Upper lobe of right lung (tissue), 1 donor: ENCODE results near the gene PTCSC3. TPM values are rescaled to one million over a fixed set of nuclear protein-coding genes. Genes with fewer than 3 reads are reported as not detected.
"Not testable (repeated sequence)": the region's sequence is repeated elsewhere in the genome, so short reads cannot be mapped to it uniquely, and the experiment has no call there.

ENCODE experiments used
- ATAC-seq: fragments of 200-7000 bp; cut with Tn5 transposase; one replicate; pipeline ENCODE4 v1.9.1; 2020; ENCODE audit warnings: mild to moderate bottlenecking, moderate library complexity
- DNase-seq: peaks from one replicate; pipeline ENCODE4 v3.0.0-alpha.2; 2020
- H3K27ac ChIP-seq: fragments of 200-600 bp; one replicate; pipeline ENCODE4 v1.8.0; 2022
- H3K27me3 ChIP-seq: fragments of 200-600 bp; one replicate; pipeline ENCODE4 v1.8.0; 2022; ENCODE audit warnings: mild to moderate bottlenecking
- H3K36me3 ChIP-seq: fragments of 200-600 bp; one replicate; pipeline ENCODE4 v1.8.0; 2022
- H3K4me1 ChIP-seq: fragments of 200-600 bp; one replicate; pipeline ENCODE4 v1.8.0; 2022
- H3K4me3 ChIP-seq: fragments of 200-600 bp; one replicate; pipeline ENCODE4 v1.8.0; 2022; ENCODE audit warnings: mild to moderate bottlenecking
- H3K9me3 ChIP-seq: fragments of 200-600 bp; one replicate; pipeline ENCODE4 v1.8.0; 2022
- CTCF ChIP-seq: fragments of 200-600 bp; IDR thresholded peaks from one replicate; pipeline ENCODE4 v1.8.0; 2022; ENCODE audit warnings: antibody characterized with exemption
- intact Hi-C: fragments of 100-400 bp; cut with DNase I; formaldehyde crosslinking; loops from one replicate; pipeline ENCODE4 v1.11.0; 2022
- total RNA-seq: library from RNA; stranded (reverse); fragmentation: NEBNext Ultra II Directional; extraction: Animal tissue kit (Norgen Biotek cat#: 25700); gene quantifications from one replicate; pipeline ENCODE4 v1.2.1, GENCODE V29; 2021
- donor health status: DM: no; HTN: yes; CAD: no; lungs with severe emphysema.

PTCSC3 gene
- total RNA-seq, 1 donor from 2014 or later = 2.8 TPM

DNA sequence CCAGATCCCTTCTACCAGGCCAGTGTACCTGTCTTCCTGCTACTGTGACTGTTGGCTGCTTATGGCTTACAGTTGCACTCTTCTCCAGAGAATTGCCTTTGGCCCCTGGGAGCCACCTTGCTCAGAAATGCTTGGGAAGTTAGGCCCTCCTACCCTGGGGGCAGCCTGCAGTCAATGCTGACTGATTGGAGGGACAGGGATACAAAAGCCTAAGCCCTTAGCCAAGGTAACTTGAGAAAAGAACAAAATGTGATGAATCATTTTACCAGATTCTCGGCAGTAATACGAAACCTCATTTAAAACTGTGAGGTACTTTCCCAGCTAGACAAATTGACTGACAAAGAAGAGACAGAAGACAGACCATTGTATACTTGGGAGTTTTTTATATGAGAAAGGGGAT is 47.3 kb downstream of the PTCSC3 start:
- DNase-seq (no peak), ATAC-seq (no peak)
- no peaks in the 10 kb centered on the region for H3K36me3 ChIP-seq
- no peaks in the 10 kb centered on the region for H3K27me3 ChIP-seq
- intact Hi-C loops = no loop called here
- no peaks in the 10 kb centered on the region for H3K9me3 ChIP-seq
- H3K27ac ChIP-seq = no peak overlapping the region
- no peak for TF ChIP-seq CTCF
- no peaks in the 10 kb centered on the region for H3K4me1 ChIP-seq
- H3K4me3 ChIP-seq = no peak overlapping the region

DNA sequence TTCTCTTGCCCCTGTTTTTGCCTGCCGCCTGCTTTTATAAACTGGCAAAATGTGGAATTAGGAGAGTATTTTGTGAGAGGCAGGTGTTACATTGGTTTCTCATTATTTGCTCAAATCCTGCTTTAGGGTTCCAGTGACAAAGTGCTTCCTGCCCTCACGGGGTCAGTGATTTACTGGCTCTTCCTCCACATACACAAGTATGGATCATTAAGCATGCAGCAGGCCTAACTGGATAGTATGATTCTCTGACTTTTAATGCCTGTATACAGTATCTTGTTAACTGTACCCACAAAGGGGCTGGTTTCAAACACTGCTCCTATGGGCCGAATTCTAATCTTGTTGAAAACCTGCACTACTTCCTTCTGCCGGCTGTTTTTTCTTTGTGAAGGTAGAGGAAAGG is 63.2 kb downstream of the PTCSC3 start:
- intact Hi-C loops = no loop called here
- no peak for TF ChIP-seq CTCF
- H3K36me3 ChIP-seq = no peaks in the 10 kb centered on the region

GRCh38 chr14:36111822-36112583 is 64.5 kb downstream of the PTCSC3 start:
- DNase-seq = no peak
- no peak for TF ChIP-seq CTCF
- intact Hi-C loops = no loop called here
- no peaks in the 10 kb centered on the region for H3K4me1 ChIP-seq
- no peak for ATAC-seq
- H3K36me3 ChIP-seq = no peaks in the 10 kb centered on the region
- no peak overlapping the region for H3K27ac ChIP-seq
- no peak overlapping the region for H3K4me3 ChIP-seq
- H3K9me3 ChIP-seq = no peaks in the 10 kb centered on the region
- no peaks in the 10 kb centered on the region for H3K27me3 ChIP-seq

More for the DNA sequence above, 63.2 kb downstream of the PTCSC3 start:
- H3K27me3 ChIP-seq = no peaks in the 10 kb centered on the region
- H3K27ac ChIP-seq = no peak overlapping the region
- ATAC-seq = no peak
- no peaks in the 10 kb centered on the region for H3K9me3 ChIP-seq
- H3K4me3 ChIP-seq = no peak overlapping the region
- DNase-seq = no peak
- no peaks in the 10 kb centered on the region for H3K4me1 ChIP-seq

- intact Hi-C loops = no loop called here
- ATAC-seq (peak; percentile 93), DNase-seq (no peak)
- H3K9me3 ChIP-seq = no peaks in the 10 kb centered on the region
- H3K27me3 ChIP-seq = no peaks in the 10 kb centered on the region
- no peaks in the 10 kb centered on the region for H3K36me3 ChIP-seq
- no peaks in the 10 kb centered on the region for H3K4me1 ChIP-seq
- no peak for TF ChIP-seq CTCF
- no peak overlapping the region for H3K27ac ChIP-seq
- no peak overlapping the region for H3K4me3 ChIP-seq
These were observed 71.1 kb downstream of the PTCSC3 start for GRCh38 chr14:36105401-36105800.

GRCh38 chr14:36104258-36104657 is 72.3 kb downstream of the PTCSC3 start:
- H3K27me3 ChIP-seq, H3K4me1 ChIP-seq, H3K36me3 ChIP-seq, H3K4me3 ChIP-seq, ATAC-seq, H3K27ac ChIP-seq, DNase-seq, intact Hi-C loops, H3K9me3 ChIP-seq: not testable (repeated sequence)

GRCh38 chr14:36099619-36100018 is 76.9 kb downstream of the PTCSC3 start:
- no peaks in the 10 kb centered on the region for H3K9me3 ChIP-seq
- intact Hi-C loops = no loop called here
- no peak overlapping the region for H3K27ac ChIP-seq
- ATAC-seq = no peak
- TF ChIP-seq CTCF = no peak
- DNase-seq = no peak
- H3K4me1 ChIP-seq = no peaks in the 10 kb centered on the region
- no peaks in the 10 kb centered on the region for H3K27me3 ChIP-seq
- H3K4me3 ChIP-seq = no peak overlapping the region
- H3K36me3 ChIP-seq = no peaks in the 10 kb centered on the region
